K562 (cell line): Measurements from ENCODE around the gene SORBS2. TPM values are rescaled to one million over a fixed set of nuclear protein-coding genes. Genes with fewer than 3 reads are reported as not detected.

Experiments used
- ATAC-seq: fragments of 200-7000 bp; cut with Tn5 transposase; 3 replicates; pipeline ENCODE4 v1.9.1; 2020; ENCODE audit warnings: moderate library complexity
- BruUV-seq: library from RNA; stranded (reverse); fragments of 400-500 nt; replicated peaks from 2 replicates; lab custom pipeline; 2021; lab: Mats Ljungman, UMichigan
- CTCF ChIA-PET: fragments of 300-600 bp; formaldehyde crosslinking; extraction: SDS; loops from one replicate; lab custom pipeline; 2021; ENCODE audit warnings: low intra/inter-chr PET ratio; lab: Yijun Ruan, JAX
- POLR2A ChIA-PET: fragments of 300-600, 350-650 bp; sonication (Branson Sonifier 250); formaldehyde crosslinking; extraction: SDS; loops from one replicate; lab custom pipeline; 2021; ENCODE audit warnings: antibody characterized with exemption, inconsistent platforms; lab: Yijun Ruan, JAX
- DNase-seq, 4 experiments: peaks; one replicate each; pipeline versions ENCODE4 v3.0.0 to v3.0.0-alpha.2; 2011 to 2018; ENCODE audit warnings: low spot score in 3 of 4, mixed read lengths in 3 of 4; ENCODE audit errors: extremely low read depth in 1 of 4
- FAIRE-seq: peaks from 2 replicates; lab custom pipeline; 2011; peaks lifted over from hg19 to GRCh38; lab: Jason Lieb, UNC
- H2AFZ ChIP-seq: 2 replicates; pipeline ENCODE4 v1.6.0; 2011; ENCODE audit warnings: low read depth, low read length, control low read depth, inconsistent platforms
- H3K27ac ChIP-seq: fragments of 200-600 bp; 3 replicates; pipeline ENCODE4 v1.8.0; 2011; ENCODE audit warnings: low read depth, mild to moderate bottlenecking, control low read depth, inconsistent platforms, low read length, moderate library complexity, mixed read lengths; ENCODE audit errors: extremely low read depth
- H3K27me3 ChIP-seq, 2 experiments: fragments of 300-600 bp in 1 of 2; 2 replicates in 1 of 2; 3 replicates in 1 of 2; pipeline versions ENCODE4 v1.6.0 to v1.8.0; 2011; ENCODE audit warnings: inconsistent platforms in 2 of 2, low read length in 2 of 2, mild to moderate bottlenecking in 1 of 2, mixed read lengths in 1 of 2, moderate library complexity in 1 of 2; ENCODE audit not compliant: control insufficient read depth in 2 of 2, insufficient read depth in 2 of 2
- H3K36me3 ChIP-seq: fragments of 300-600 bp; 3 replicates; pipeline ENCODE4 v1.8.0; 2011; ENCODE audit warnings: mild to moderate bottlenecking, low read length, inconsistent platforms; ENCODE audit not compliant: control insufficient read depth, insufficient read depth
- H3K4me1 ChIP-seq, 2 experiments: fragments of 200-600 bp in 1 of 2; replicated peaks in 1 of 2; 2 replicates in 1 of 2; 3 replicates in 1 of 2; pipeline versions ENCODE4 v1.5.1 to v1.8.0; 2011; ENCODE audit warnings: inconsistent platforms in 2 of 2, low read length in 2 of 2, mild to moderate bottlenecking in 1 of 2, mixed read lengths in 1 of 2, moderate library complexity in 1 of 2; ENCODE audit not compliant: control insufficient read depth in 2 of 2, insufficient read depth in 2 of 2
- H3K4me2 ChIP-seq: 2 replicates; pipeline ENCODE4 v1.6.1; 2011; ENCODE audit warnings: low read length, control low read depth, inconsistent platforms, mixed read lengths; ENCODE audit not compliant: insufficient read depth
- H3K4me3 ChIP-seq: fragments of 200-600 bp; sonication (generic), shearing (Covaris generic); 2 replicates; pipeline ENCODE4 v1.5.1; 2016; ENCODE audit warnings: control low read depth, inconsistent platforms
- H3K79me2 ChIP-seq: fragments of 200-600 bp; 3 replicates; pipeline ENCODE4 v1.8.0; 2011; ENCODE audit warnings: low read length, inconsistent platforms; ENCODE audit not compliant: control insufficient read depth, insufficient read depth
- H3K9ac ChIP-seq, 2 experiments: 2 replicates each; pipeline versions ENCODE4 v1.6.0 to v1.6.1; 2011; ENCODE audit warnings: low read depth in 2 of 2, low read length in 2 of 2, control low read depth in 1 of 2, inconsistent platforms in 1 of 2, mild to moderate bottlenecking in 1 of 2, mixed read lengths in 1 of 2; ENCODE audit not compliant: insufficient read depth in 1 of 2
- H3K9me1 ChIP-seq: one replicate; pipeline ENCODE4 v1.6.0; 2011; ENCODE audit warnings: inconsistent platforms, mild to moderate bottlenecking, low read length, moderate library complexity; ENCODE audit not compliant: control insufficient read depth, insufficient read depth
- H3K9me3 ChIP-seq: replicated peaks from 2 replicates; pipeline ENCODE4 v1.5.1; 2011; ENCODE audit warnings: low read depth, low read length, inconsistent platforms; ENCODE audit not compliant: control insufficient read depth, insufficient read depth
- H4K20me1 ChIP-seq: replicated peaks from 2 replicates; pipeline ENCODE4 v1.6.1; 2011; ENCODE audit warnings: low read length, inconsistent platforms, mixed read lengths; ENCODE audit not compliant: control insufficient read depth, insufficient read depth
- ARID1B ChIP-seq: fragments of 450-650 bp; IDR thresholded peaks from 2 replicates; pipeline ENCODE4 v1.6.1; 2016; ENCODE audit warnings: antibody characterized with exemption, mild to moderate bottlenecking, inconsistent platforms
- BRF1 ChIP-seq: IDR thresholded peaks from 3 replicates; pipeline ENCODE4 v1.6.1; 2011; ENCODE audit warnings: borderline replicate concordance, mild to moderate bottlenecking; ENCODE audit not compliant: insufficient read length; ENCODE audit errors: extremely low read depth
- CHD2 ChIP-seq: IDR thresholded peaks from 2 replicates; pipeline ENCODE4 v1.6.1; 2011; ENCODE audit warnings: low read depth, low read length
- ESRRA ChIP-seq: fragments of 450-650 bp; IDR thresholded peaks from 2 replicates; pipeline ENCODE4 v1.6.1; 2014; ENCODE audit warnings: low read depth, mild to moderate bottlenecking, moderate library complexity, borderline replicate concordance
- ETV5 ChIP-seq: sonication (generic); formaldehyde crosslinking; IDR thresholded peaks from 2 replicates; pipeline ENCODE4 v1.4.0; 2020; ENCODE audit warnings: low read depth, mild to moderate bottlenecking, missing genetic modification reagents
- FOXA1 ChIP-seq: fragments of 450-650 bp; IDR thresholded peaks from 2 replicates; pipeline ENCODE4 v1.6.1; 2016; ENCODE audit warnings: mild to moderate bottlenecking, borderline replicate concordance
- GTF2E2 ChIP-seq: fragments of 200-800 bp; sonication (Bioruptor generic); IDR thresholded peaks from 2 replicates; pipeline ENCODE4 v1.6.1; 2016; ENCODE audit warnings: missing genetic modification characterization, missing compliant biosample characterization
- GTF2F1 ChIP-seq: IDR thresholded peaks from 2 replicates; pipeline ENCODE4 v1.6.1; 2011; ENCODE audit warnings: low read depth, low read length, improper control_type of control experiment
- HNRNPL ChIP-seq: fragments of 200-400 bp; formaldehyde crosslinking; IDR thresholded peaks from 2 replicates; pipeline ENCODE4 v1.6.1; 2017; ENCODE audit warnings: low read depth, mild to moderate bottlenecking, low read length
- KLF6 ChIP-seq: fragments of 250-450 bp; sonication (Bioruptor Pico); IDR thresholded peaks from 2 replicates; pipeline ENCODE4 v1.4.0; 2020; ENCODE audit warnings: mild to moderate bottlenecking, moderate library complexity, borderline replicate concordance
- NCOA6 ChIP-seq: fragments of 450-650 bp; IDR thresholded peaks from 2 replicates; pipeline ENCODE4 v1.6.1; 2017; ENCODE audit warnings: mild to moderate bottlenecking
- NCOR1 ChIP-seq: fragments of 450-650 bp; IDR thresholded peaks from 2 replicates; pipeline ENCODE4 v1.6.1; 2016; ENCODE audit warnings: mild to moderate bottlenecking, moderate library complexity
- PCBP2 ChIP-seq: fragments of 200-400 bp; formaldehyde crosslinking; IDR thresholded peaks from 2 replicates; pipeline ENCODE4 v1.6.1; 2018; ENCODE audit warnings: low read length, low read depth, mild to moderate bottlenecking, moderate library complexity; ENCODE audit not compliant: poor library complexity, severe bottlenecking
- POLR2B ChIP-seq: fragments of 450-650 bp; IDR thresholded peaks from 2 replicates; pipeline ENCODE4 v1.6.1; 2018; ENCODE audit warnings: low read depth; ENCODE audit not compliant: partially characterized antibody
- TRIM25 ChIP-seq: fragments of 450-650 bp; IDR thresholded peaks from 2 replicates; pipeline ENCODE4 v1.7.0; 2016; ENCODE audit warnings: borderline replicate concordance
- TSC22D4 ChIP-seq: fragments of 450-650 bp; IDR thresholded peaks from 2 replicates; pipeline ENCODE4 v1.6.1; 2016; ENCODE audit warnings: missing genetic modification characterization, missing biosample characterization, control low read depth
- ZNF263 ChIP-seq: sonication (generic); formaldehyde crosslinking; IDR thresholded peaks from 2 replicates; pipeline ENCODE4 v1.8.0; 2022; ENCODE audit warnings: mild to moderate bottlenecking, missing genetic modification reagents, borderline replicate concordance
- ZNF76 ChIP-seq: fragments of 250-450 bp; sonication (Bioruptor Pico); IDR thresholded peaks from 2 replicates; pipeline ENCODE4 v1.4.0; 2020; ENCODE audit warnings: mild to moderate bottlenecking, moderate library complexity, borderline replicate concordance
- ZSCAN29 ChIP-seq: fragments of 450-650 bp; IDR thresholded peaks from 2 replicates; pipeline ENCODE4 v1.6.1; 2017
- WGBS: fragments of 100-300 bp; shearing (Covaris generic); methylation state at CpG from one replicate; pipeline ENCODE4 v1.1.6; 2016; ENCODE audit warnings: low coverage, mixed read lengths; ENCODE audit not compliant: insufficient coverage; ENCODE audit errors: missing lambda C conversion rate; 5-methylcytosine and 5-hydroxymethylcytosine counted together
- in situ Hi-C: fragments of 300-500 bp; cut with MboI; formaldehyde crosslinking; loops from 4 replicates; pipeline ENCODE4 v1.15.0; 2018; ENCODE audit warnings: inconsistent platforms, mixed read lengths
- intact Hi-C: fragments of 100-400 bp; cut with micrococcal nuclease; formaldehyde crosslinking; loops from 2 replicates; pipeline ENCODE4 v1.14.2; 2022
- polyA plus RNA-seq, 8 experiments: library from polyadenylated mRNA; depleted of rRNA in 4 of 8; stranded (reverse) in 5 of 8; unstranded in 3 of 8; fragments of >200 nt; fragmentation: Nextera tagmentation in 2 of 8; fragmentation: Illumina TruSeq in 1 of 8; extraction: Ambion mirVana in 2 of 8; extraction: Trizol in 1 of 8; gene quantifications; 2 replicates each; pipeline versions ENCODE4 v1.2.1 to v1.2.3, GENCODE V29; 2011 to 2014; ENCODE audit warnings: inconsistent platforms in 1 of 8, missing spikeins in 1 of 8
- total RNA-seq, 7 experiments: library from RNA; depleted of rRNA in 6 of 7; stranded (reverse); fragments of >200 nt in 6 of 7; fragmentation: Illumina TruSeq in 2 of 7; extraction: Trizol in 2 of 7; gene quantifications; 2 replicates each; pipeline versions ENCODE4 v1.2.1 to v1.2.3, GENCODE V29; 2011 to 2021; ENCODE audit warnings: low replicate concordance in 1 of 7
- TF ChIP-seq, protein P1 (sequence below): fragments of 450-650 bp; IDR thresholded peaks from 2 replicates; pipeline ENCODE4 v1.6.1; 2016

Gene SORBS2
- total and polyA plus RNA-seq, 9 of the 15 experiments (the other 6 are each of a cell fraction or from before 2014, with no cell fraction given), result 0.29 TPM; not detected in 8

DNA sequence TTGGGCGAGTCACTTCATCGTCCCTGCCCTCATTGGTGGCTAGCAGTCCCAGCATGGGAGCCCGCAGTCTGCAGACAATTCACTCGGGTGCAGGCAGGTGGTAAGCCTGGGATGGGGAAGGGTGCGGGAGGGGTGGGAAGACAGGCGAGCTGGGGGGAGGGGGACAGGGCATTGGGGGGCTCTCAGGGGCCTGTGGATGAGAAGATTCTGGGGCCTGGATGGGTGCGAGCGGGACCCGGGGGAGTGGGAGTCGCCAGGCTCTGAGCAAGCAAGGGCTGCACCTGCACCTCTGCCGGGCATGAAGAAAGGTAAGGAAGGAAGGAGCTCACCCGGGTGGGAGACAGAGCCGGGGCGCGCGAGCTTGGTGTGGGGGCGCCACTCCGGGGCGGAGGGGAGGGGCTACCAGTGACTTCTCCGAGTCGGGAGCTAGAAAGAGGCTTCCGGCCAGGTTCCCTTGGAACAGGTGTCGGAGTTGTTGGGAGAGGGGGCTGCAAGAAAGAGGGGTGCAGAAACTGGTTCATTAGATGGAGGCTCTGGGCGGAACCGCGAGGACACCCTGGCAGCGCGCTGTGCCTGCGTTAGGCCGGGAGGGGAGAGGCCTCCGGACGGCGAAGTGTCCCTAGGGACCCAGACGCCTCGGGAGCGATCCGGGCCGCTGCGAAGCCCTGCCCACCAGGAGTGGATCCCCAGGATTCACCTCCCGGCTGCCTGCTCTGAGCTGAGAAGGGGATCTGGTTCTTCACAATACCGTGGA is 173.3 kb downstream of the SORBS2 start:
- POLR2A ChIA-PET, result interaction anchor here (0.6 kb wide), 1 partner anchor 892 kb away, joined by 3 read pairs; no protein-coding TSS in a partner anchor
- H3K36me3 ChIP-seq, result no peaks in the 10 kb centered on the region
- H4K20me1 ChIP-seq, result no peaks in the 10 kb centered on the region
- H3K4me2 ChIP-seq, result no peak overlapping the region
- H3K9me1 ChIP-seq, result no peaks in the 10 kb centered on the region
- H3K27ac ChIP-seq, result no peak overlapping the region
- H3K9ac ChIP-seq, result no peak overlapping the region
- peaks cover 0 to 5% of the 10 kb centered on the region in 2 experiments; a peak in 1 of 5 replicates for H3K4me1 ChIP-seq
- BruUV-seq, result no TSS peak
- H2AFZ ChIP-seq, result no peak overlapping the region
- DNase-seq (no peak), FAIRE-seq (no peak), ATAC-seq (no peak)
- CTCF ChIA-PET, result no interaction called here
- H3K79me2 ChIP-seq, result no peaks in the 10 kb centered on the region
- no peak for TF ChIP-seq ZSCAN29
- TF ChIP-seq HNRNPL, result no peak
- TF ChIP-seq BRF1, result no peak
- TF ChIP-seq NCOR1, result no peak
- TF ChIP-seq ZNF76, result no peak
- TF ChIP-seq, protein P1, sequence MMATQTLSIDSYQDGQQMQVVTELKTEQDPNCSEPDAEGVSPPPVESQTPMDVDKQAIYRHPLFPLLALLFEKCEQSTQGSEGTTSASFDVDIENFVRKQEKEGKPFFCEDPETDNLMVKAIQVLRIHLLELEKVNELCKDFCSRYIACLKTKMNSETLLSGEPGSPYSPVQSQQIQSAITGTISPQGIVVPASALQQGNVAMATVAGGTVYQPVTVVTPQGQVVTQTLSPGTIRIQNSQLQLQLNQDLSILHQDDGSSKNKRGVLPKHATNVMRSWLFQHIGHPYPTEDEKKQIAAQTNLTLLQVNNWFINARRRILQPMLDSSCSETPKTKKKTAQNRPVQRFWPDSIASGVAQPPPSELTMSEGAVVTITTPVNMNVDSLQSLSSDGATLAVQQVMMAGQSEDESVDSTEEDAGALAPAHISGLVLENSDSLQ, result no peak
- TF ChIP-seq ZNF263 (CRISPR knock-in tag), result no peak
- no peak for TF ChIP-seq TRIM25
- TF ChIP-seq ETV5, result no peak
- TF ChIP-seq PCBP2, result no peak
- no peak for TF ChIP-seq KLF6
- TF ChIP-seq NCOA6, result no peak
- TF ChIP-seq GTF2E2, result no peak
- no peak for TF ChIP-seq CHD2
- TF ChIP-seq FOXA1, result no peak
- TF ChIP-seq ARID1B, result no peak
- TF ChIP-seq TSC22D4, result no peak
- no peak for TF ChIP-seq ESRRA
- TF ChIP-seq POLR2B, result no peak
- TF ChIP-seq GTF2F1, result no peak
- intact Hi-C loops (no loop called here), in situ Hi-C loops (no loop called here)
- H3K27me3 ChIP-seq, result peaks cover 7 to 26% of the 10 kb centered on the region in 2 experiments; a peak in 4 of 5 replicates
- no peaks in the 10 kb centered on the region for H3K9me3 ChIP-seq
- no peak overlapping the region for H3K4me3 ChIP-seq
- 2% methylated on average over 27 of the region's 41 CpGs for WGBS
